ENCODE data around the gene MIEF1.

- TF ChIP-seq, protein P1, sequence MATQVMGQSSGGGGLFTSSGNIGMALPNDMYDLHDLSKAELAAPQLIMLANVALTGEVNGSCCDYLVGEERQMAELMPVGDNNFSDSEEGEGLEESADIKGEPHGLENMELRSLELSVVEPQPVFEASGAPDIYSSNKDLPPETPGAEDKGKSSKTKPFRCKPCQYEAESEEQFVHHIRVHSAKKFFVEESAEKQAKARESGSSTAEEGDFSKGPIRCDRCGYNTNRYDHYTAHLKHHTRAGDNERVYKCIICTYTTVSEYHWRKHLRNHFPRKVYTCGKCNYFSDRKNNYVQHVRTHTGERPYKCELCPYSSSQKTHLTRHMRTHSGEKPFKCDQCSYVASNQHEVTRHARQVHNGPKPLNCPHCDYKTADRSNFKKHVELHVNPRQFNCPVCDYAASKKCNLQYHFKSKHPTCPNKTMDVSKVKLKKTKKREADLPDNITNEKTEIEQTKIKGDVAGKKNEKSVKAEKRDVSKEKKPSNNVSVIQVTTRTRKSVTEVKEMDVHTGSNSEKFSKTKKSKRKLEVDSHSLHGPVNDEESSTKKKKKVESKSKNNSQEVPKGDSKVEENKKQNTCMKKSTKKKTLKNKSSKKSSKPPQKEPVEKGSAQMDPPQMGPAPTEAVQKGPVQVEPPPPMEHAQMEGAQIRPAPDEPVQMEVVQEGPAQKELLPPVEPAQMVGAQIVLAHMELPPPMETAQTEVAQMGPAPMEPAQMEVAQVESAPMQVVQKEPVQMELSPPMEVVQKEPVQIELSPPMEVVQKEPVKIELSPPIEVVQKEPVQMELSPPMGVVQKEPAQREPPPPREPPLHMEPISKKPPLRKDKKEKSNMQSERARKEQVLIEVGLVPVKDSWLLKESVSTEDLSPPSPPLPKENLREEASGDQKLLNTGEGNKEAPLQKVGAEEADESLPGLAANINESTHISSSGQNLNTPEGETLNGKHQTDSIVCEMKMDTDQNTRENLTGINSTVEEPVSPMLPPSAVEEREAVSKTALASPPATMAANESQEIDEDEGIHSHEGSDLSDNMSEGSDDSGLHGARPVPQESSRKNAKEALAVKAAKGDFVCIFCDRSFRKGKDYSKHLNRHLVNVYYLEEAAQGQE (IDR thresholded peaks at IDR 0.05; ENCODE audit: low read depth): no peak
- TF ChIP-seq EP300 (IDR thresholded peaks at IDR 0.05; ENCODE audit: borderline replicate concordance) (no peak), CREB1 (IDR thresholded peaks at IDR 0.05; ENCODE audit: low read depth) (no peak), NFIC (IDR thresholded peaks at IDR 0.05) (no peak), TEAD4 (IDR thresholded peaks at IDR 0.05) (no peak), RAD21 (IDR thresholded peaks at IDR 0.05; ENCODE audit: low read depth) (no peak), TAF1 (IDR thresholded peaks at IDR 0.05; ENCODE audit: low read depth) (no peak), YY1 (IDR thresholded peaks at IDR 0.05; ENCODE audit: low read depth) (no peak)
- TF ChIP-seq, protein P2, sequence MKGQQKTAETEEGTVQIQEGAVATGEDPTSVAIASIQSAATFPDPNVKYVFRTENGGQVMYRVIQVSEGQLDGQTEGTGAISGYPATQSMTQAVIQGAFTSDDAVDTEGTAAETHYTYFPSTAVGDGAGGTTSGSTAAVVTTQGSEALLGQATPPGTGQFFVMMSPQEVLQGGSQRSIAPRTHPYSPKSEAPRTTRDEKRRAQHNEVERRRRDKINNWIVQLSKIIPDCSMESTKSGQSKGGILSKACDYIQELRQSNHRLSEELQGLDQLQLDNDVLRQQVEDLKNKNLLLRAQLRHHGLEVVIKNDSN (IDR thresholded peaks at IDR 0.05): no peak
- TF ChIP-seq, protein P3, sequence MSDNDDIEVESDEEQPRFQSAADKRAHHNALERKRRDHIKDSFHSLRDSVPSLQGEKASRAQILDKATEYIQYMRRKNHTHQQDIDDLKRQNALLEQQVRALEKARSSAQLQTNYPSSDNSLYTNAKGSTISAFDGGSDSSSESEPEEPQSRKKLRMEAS (IDR thresholded peaks at IDR 0.05): no peak
Observed at GRCh38 chr22:39475337-39475736, 26.8 kb upstream of the MIEF1 start.

Measured in Ishikawa (cell line).